22Rv1 (cell line): ENCODE results near the gene HMGCS2.

Experiments
- H3K27ac ChIP-seq: fragments of 450-650 bp; 2 replicates; pipeline ENCODE4 v1.5.1; 2017
- CTCF ChIP-seq: fragments of 450-650 bp; IDR thresholded peaks from 2 replicates; pipeline ENCODE4 v1.5.1; 2017; ENCODE audit warnings: mild to moderate bottlenecking
- ZFX ChIP-seq: fragments of 450-650 bp; IDR thresholded peaks from 2 replicates; pipeline ENCODE4 v1.6.1; 2017; ENCODE audit warnings: antibody characterized with exemption, borderline replicate concordance

HMGCS2 gene

DNA sequence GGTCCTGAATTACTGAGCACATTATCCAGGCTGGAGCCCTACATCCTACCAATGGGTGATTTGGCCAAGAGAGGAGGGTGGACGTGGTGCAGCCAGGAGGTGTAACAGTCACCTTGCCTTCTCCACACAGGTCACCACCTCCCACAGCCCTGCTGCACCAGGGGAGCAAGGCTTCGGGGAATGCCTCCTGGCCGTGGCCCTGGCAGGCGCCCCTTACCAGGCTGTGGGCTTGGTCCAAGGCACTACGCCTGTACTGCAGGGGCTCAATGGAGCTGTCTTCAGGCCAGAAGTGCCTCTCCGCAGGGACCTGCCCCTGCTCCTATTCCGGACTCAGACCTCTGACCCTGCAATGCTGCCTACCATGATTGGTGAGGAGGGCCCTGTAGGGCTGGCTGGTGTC is 26.0 kb downstream of the HMGCS2 start:
- H3K27ac ChIP-seq, result no peak overlapping the region

DNA sequence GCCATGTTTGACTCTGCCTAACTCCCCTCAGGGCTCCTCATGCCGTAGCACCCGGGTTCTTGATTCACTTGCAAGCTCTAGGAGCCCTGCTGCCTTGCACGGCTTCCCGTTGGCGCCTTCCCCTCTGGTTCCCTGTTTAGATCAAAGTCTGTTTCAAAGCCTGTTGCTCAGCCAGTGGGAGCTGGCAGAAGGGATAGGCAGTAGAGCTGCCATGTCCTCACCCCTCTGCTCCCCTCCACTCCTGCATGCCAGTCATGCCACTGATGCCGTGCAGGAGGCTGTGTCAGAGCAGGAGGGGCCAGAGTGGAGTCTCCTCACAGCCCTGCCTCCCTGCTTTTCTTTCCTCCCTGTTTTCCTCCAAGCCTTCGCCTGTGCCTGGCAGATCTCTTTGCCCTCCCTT is 26.5 kb downstream of the HMGCS2 start:
- H3K27ac ChIP-seq, result no peak overlapping the region
- TF ChIP-seq CTCF (no peak), ZFX (no peak)

More for the DNA sequence above, 26.0 kb downstream of the HMGCS2 start:
- TF ChIP-seq ZFX (no peak), CTCF (no peak)

DNA sequence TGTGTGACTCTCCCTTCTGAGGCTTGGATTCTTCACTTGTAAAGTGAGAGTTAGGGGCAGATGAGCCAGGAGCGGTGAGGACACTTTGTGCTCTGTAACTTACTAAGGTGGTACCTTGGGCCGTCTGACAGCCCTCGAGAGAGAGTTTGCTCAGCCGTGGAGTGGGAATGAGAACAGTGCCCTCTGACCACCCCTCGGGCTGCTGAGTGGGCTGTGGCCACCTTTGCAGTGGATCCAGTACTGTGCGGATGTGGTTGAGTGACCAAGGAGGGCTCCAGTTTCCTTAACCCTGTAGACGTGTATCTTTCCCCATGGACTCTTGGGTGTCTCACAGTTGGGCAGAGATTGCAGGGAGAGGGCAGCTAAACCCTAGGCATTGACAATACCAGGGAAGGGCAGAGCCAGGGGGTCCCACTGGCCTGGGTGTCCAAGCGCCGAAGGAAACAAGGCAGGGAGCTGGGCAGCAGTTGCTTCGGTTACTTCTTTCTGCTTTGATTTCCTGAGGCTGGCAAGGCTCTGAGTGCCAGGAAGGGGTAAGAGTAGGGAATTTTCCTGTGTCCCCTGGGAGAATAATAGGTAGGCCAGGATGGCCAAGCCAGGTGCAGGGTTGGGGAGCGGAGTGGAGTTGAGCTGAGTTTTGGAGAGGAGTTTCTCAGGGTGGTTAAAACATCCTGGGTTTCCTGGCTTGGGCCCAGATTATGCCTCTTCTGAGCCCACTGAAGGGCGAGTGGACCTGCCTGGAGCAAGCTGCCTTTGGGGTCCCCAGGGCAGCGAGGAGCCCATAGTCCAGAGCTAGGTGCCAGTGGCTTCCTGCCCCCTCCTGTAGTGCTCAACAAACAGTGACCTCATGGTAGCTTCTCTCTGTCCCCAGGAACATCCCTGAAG is 27.6 kb downstream of the HMGCS2 start:
- no peak overlapping the region for H3K27ac ChIP-seq
- TF ChIP-seq CTCF, result no peak
- no peak for TF ChIP-seq ZFX

DNA sequence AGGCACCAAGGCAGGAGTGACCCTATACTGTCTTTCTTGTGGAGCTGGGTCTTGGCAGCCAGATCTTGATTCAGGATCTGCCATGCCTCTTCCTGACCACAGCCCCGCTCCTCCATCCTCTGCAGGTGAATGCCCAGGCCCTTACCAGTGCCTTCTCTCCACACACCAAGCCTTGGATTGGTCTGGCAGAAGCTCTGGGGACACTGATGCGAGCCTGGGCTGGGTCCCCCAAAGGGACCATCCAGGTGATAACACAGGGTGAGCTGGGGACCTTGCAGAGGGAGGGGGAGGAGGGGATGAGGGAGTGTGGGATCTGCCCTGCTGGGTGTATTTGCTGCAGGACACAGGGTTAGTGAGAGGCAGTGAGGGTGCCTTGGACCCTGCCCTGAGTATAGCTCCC is 28.4 kb downstream of the HMGCS2 start:
- TF ChIP-seq ZFX, result no peak
- no peak for TF ChIP-seq CTCF
- H3K27ac ChIP-seq, result no peak overlapping the region

DNA sequence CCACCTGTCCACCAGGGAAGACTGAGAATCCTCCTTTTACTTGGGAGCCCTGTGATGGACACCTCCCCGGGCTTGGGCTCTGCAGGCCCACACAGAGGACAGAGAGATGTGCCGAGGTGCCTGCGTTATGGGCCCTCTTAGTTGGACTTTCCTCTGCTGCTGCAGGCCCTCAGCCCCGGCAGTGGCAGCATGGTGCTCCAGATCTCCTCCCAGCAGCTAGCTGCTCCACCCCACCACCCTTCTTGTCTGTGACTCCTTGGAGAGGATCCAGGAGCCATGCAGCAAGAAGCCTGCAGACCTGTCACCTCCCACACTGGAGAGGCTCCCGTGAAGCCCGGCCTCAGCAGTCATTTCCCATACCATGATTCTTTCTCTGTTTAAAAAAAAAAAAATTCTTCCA is 29.6 kb downstream of the HMGCS2 start:
- TF ChIP-seq CTCF, result no peak
- no peak for TF ChIP-seq ZFX
- no peak overlapping the region for H3K27ac ChIP-seq

DNA sequence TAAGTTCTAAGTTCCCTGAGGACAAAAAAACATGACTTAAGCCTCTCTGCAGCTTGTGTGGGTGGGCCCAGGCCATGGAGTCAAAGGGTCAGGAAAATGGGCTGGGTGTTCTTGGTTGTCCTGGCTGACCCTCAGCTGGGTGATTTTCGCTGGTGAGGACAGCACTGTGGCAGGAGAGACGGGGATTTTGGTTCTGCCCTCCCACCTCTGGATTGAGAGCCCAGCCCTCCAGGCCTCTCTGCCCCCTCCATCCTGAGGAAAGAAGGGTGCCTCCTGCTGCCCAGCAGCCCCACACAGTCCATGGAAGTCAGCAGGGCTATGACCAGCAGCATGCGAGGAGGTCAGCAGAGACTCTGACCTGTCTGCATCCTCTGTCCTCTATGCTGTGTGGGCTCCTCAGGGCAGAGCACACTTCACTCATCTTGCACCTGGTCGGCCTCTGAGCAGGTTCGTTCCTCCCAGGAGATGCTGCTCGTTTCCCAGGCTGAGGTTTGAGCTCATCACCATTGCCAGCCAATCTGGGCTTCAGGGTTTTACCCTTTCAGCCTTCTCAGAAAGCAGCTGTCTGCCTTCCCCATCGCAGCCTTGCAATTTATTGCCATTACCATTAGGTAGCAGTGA is 30.5 kb downstream of the HMGCS2 start:
- H3K27ac ChIP-seq, result no peak overlapping the region
- TF ChIP-seq ZFX (no peak), CTCF (no peak)
